Liver (tissue), 9 donors: ENCODE measurements around the gene CYP4F3. TPM values are rescaled to one million over a fixed set of nuclear protein-coding genes. Genes with fewer than 3 reads are reported as not detected.

Experiments
- DNase-seq: peaks from one replicate; pipeline ENCODE4 v3.0.0-alpha.2; 2017; ENCODE audit warnings: low spot score
- H3K27ac ChIP-seq, 2 donors: one replicate each; pipeline ENCODE4 v1.7.0; 2013; ENCODE audit warnings: inconsistent platforms in 2 of 2, low read length in 2 of 2, control low read depth in 1 of 2, low read depth in 1 of 2, mild to moderate bottlenecking in 1 of 2
- H3K27me3 ChIP-seq, 4 donors: one replicate each; pipeline versions ENCODE4 v1.6.1 to v1.7.0; 2013; ENCODE audit warnings: low read length in 3 of 4, inconsistent platforms in 1 of 4, mild to moderate bottlenecking in 1 of 4, moderate library complexity in 1 of 4; ENCODE audit not compliant: control insufficient read depth in 4 of 4, insufficient read depth in 4 of 4
- H3K36me3 ChIP-seq, 4 donors: one replicate each; pipeline versions ENCODE4 v1.6.1 to v1.7.0; 2013; ENCODE audit warnings: low read length in 3 of 4, mild to moderate bottlenecking in 3 of 4, low read depth in 1 of 4, moderate library complexity in 1 of 4; ENCODE audit not compliant: control insufficient read depth in 4 of 4, insufficient read depth in 3 of 4
- H3K4me1 ChIP-seq, 4 donors: one replicate each; pipeline versions ENCODE4 v1.6.1 to v1.7.0; 2013; ENCODE audit warnings: low read length in 3 of 4, mild to moderate bottlenecking in 3 of 4, moderate library complexity in 1 of 4; ENCODE audit not compliant: control insufficient read depth in 4 of 4, insufficient read depth in 4 of 4
- H3K4me3 ChIP-seq, 3 donors: one replicate each; pipeline versions ENCODE4 v1.6.1 to v1.7.0; 2013; ENCODE audit warnings: low read length in 3 of 3, control low read depth in 1 of 3, low read depth in 1 of 3, mild to moderate bottlenecking in 1 of 3
- H3K9ac ChIP-seq, 2 donors: one replicate each; pipeline ENCODE4 v1.7.0; 2013; ENCODE audit warnings: low read length in 2 of 2, mild to moderate bottlenecking in 2 of 2, moderate library complexity in 2 of 2, control low read depth in 1 of 2, low read depth in 1 of 2
- H3K9me3 ChIP-seq, 4 donors: one replicate each; pipeline versions ENCODE4 v1.6.1 to v1.7.0; 2013; ENCODE audit warnings: low read length in 3 of 4; ENCODE audit not compliant: control insufficient read depth in 4 of 4
- ATF3 ChIP-seq: IDR thresholded peaks from 2 replicates; pipeline ENCODE4 v1.6.1; 2016; ENCODE audit warnings: antibody characterized with exemption
- EGR1 ChIP-seq, 2 donors: IDR thresholded peaks; 2 replicates each; pipeline ENCODE4 v1.6.1; 2016 to 2018; ENCODE audit warnings: antibody characterized with exemption in 2 of 2, low read depth in 2 of 2
- FOXA1 ChIP-seq: IDR thresholded peaks from 2 replicates; pipeline ENCODE4 v1.6.1; 2016; ENCODE audit warnings: antibody characterized with exemption
- FOXA2 ChIP-seq: IDR thresholded peaks from 2 replicates; pipeline ENCODE4 v1.6.1; 2016; ENCODE audit warnings: antibody characterized with exemption
- GABPA ChIP-seq, 2 donors: IDR thresholded peaks in 1 of 2; conservative IDR thresholded peaks in 1 of 2; 2 replicates each; pipeline ENCODE4 v1.6.1; 2016; ENCODE audit warnings: antibody characterized with exemption in 2 of 2, mild to moderate bottlenecking in 1 of 2, moderate library complexity in 1 of 2
- HNF4A ChIP-seq, 2 donors: conservative IDR thresholded peaks; 2 replicates each; pipeline ENCODE4 v1.6.1; 2016; ENCODE audit warnings: antibody characterized with exemption in 2 of 2, mild to moderate bottlenecking in 2 of 2
- HNF4G ChIP-seq: IDR thresholded peaks from 2 replicates; pipeline ENCODE4 v1.6.1; 2016; ENCODE audit warnings: antibody characterized with exemption
- JUND ChIP-seq, 2 donors: IDR thresholded peaks; 2 replicates each; pipeline ENCODE4 v1.6.1; 2016; ENCODE audit warnings: antibody characterized with exemption in 2 of 2
- MAX ChIP-seq: IDR thresholded peaks from 2 replicates; pipeline ENCODE4 v1.6.1; 2016; ENCODE audit warnings: antibody characterized with exemption
- NR2F2 ChIP-seq: IDR thresholded peaks from 2 replicates; pipeline ENCODE4 v1.6.1; 2016; ENCODE audit warnings: antibody characterized with exemption
- RAD21 ChIP-seq, 2 donors: IDR thresholded peaks; 2 replicates each; pipeline ENCODE4 v1.6.1; 2016; ENCODE audit warnings: antibody characterized with exemption in 2 of 2, mild to moderate bottlenecking in 2 of 2
- REST ChIP-seq: IDR thresholded peaks from 2 replicates; pipeline ENCODE4 v1.6.1; 2016; ENCODE audit warnings: antibody characterized with exemption, mild to moderate bottlenecking
- SP1 ChIP-seq: IDR thresholded peaks from 2 replicates; pipeline ENCODE4 v1.6.1; 2018; ENCODE audit warnings: antibody characterized with exemption, mild to moderate bottlenecking
- YY1 ChIP-seq: IDR thresholded peaks from 2 replicates; pipeline ENCODE4 v1.6.1; 2016; ENCODE audit warnings: antibody characterized with exemption, mild to moderate bottlenecking
- ZBTB33 ChIP-seq: IDR thresholded peaks from 2 replicates; pipeline ENCODE4 v1.6.1; 2016; ENCODE audit warnings: antibody characterized with exemption
- WGBS: extraction: QIAGEN DNeasy Blood & Tissue Kit; methylation state at CpG from one replicate; pipeline ENCODE4 v1.1.7; 2013; 5-methylcytosine and 5-hydroxymethylcytosine counted together
- polyA plus RNA-seq, 2 donors: library from polyadenylated mRNA; stranded (reverse) in 1 of 2; unstranded in 1 of 2; fragments of 200-250 nt in 1 of 2; fragments of >200 nt in 1 of 2; fragmentation: Nextera tagmentation in 1 of 2; extraction: Ambion mirVana in 1 of 2; gene quantifications; one replicate each; pipeline versions ENCODE4 v1.2.1 to v1.2.3, GENCODE V29; 2013 to 2015
- total RNA-seq, 2 donors: library from RNA; depleted of rRNA; stranded (reverse); fragments of >200 nt; gene quantifications; one replicate each; pipeline ENCODE4 v1.2.3, GENCODE V29; 2014
- donor health status: healthy.
- donor health status: healthy.
- donor health status: healthy.
- donor health status: healthy.
- donor health status: healthy.

The CYP4F3 gene
- total and polyA plus RNA-seq, 4 donors = 58.4 to 168 (median 128) TPM

- WGBS = 91% methylated on average over 10 of the region's 10 CpGs
- Histone ChIP-seq H3K4me1 (peaks cover 2 to 36% (median 22%) of the 10 kb centered on the region in 4 donors), H3K9ac (no peak overlapping the region), H3K27ac (no peak overlapping the region), H3K27me3 (no peaks in the 10 kb centered on the region), H3K9me3 (peaks cover 0 to 4% (median 1%) of the 10 kb centered on the region in 4 donors), H3K36me3 (peaks cover 7 to 61% (median 45%) of the 10 kb centered on the region in 4 donors), H3K4me3 (no peak overlapping the region)
- no peak for TF ChIP-seq ATF3
- TF ChIP-seq FOXA1 = no peak
- TF ChIP-seq REST = no peak
- no peak for TF ChIP-seq FOXA2
- TF ChIP-seq HNF4G = no peak
- no peak for TF ChIP-seq SP1
- no peak for TF ChIP-seq RAD21 (IDR thresholded peaks at IDR 0.05)
- TF ChIP-seq NR2F2 = no peak
- no peak for TF ChIP-seq YY1
- TF ChIP-seq ZBTB33 = no peak
- TF ChIP-seq EGR1 (IDR thresholded peaks at IDR 0.05; ENCODE audit: low read depth in 2 of 2) = no peak
- TF ChIP-seq HNF4A (conservative IDR thresholded peaks at IDR 0.05) = no peak
- TF ChIP-seq GABPA (IDR thresholded peaks at IDR 0.05 in 1 of 2, conservative IDR thresholded peaks at IDR 0.05 in 1 of 2) = no peak
- no peak for TF ChIP-seq MAX
- TF ChIP-seq JUND (IDR thresholded peaks at IDR 0.05) = no peak
- no peak for DNase-seq
Measured at GRCh38 chr19:15683411-15683810, 42.7 kb downstream of the CYP4F3 start.

GRCh38 chr19:15684828-15685227, 44.1 kb downstream of the CYP4F3 start:
- no peak for DNase-seq
- WGBS = 65% methylated on average over 9 of the region's 9 CpGs

More at GRCh38 chr19:15684828-15685227, 44.1 kb downstream of the CYP4F3 start:
- Histone ChIP-seq H3K4me3 (no peak overlapping the region), H3K9me3 (peaks cover 0 to 4% (median 1%) of the 10 kb centered on the region in 4 donors), H3K27me3 (no peaks in the 10 kb centered on the region), H3K27ac (no peak overlapping the region), H3K36me3 (peaks cover 7 to 55% (median 47%) of the 10 kb centered on the region in 4 donors), H3K9ac (no peak overlapping the region), H3K4me1 (peaks cover 2 to 21% (median 14%) of the 10 kb centered on the region in 4 donors)
- TF ChIP-seq REST (peak; percentile 98), MAX (no peak)
